NCI-H1417 treated with DMSO at 0.1 percent for 48 hours (cell line): ENCODE data around the gene DPEP3.

Experiments
- DNase-seq: peaks from one replicate; lab custom pipeline; 2025; lab: John Stamatoyannopoulos, UW

DPEP3 gene

GRCh38 chr16:67967183-67967957 lies 12.9 kb downstream of the DPEP3 start:
- no peak for DNase-seq

- no peak for DNase-seq
Measured at GRCh38 chr16:67966549-67967182, 13.6 kb downstream of the DPEP3 start.

GRCh38 chr16:67965668-67966548 lies 14.4 kb downstream of the DPEP3 start:
- DNase-seq, result no peak

GRCh38 chr16:67964477-67965131 lies 15.7 kb downstream of the DPEP3 start:
- no peak for DNase-seq

- DNase-seq, result no peak
Measured at GRCh38 chr16:67963662-67964321, 16.5 kb downstream of the DPEP3 start.

GRCh38 chr16:67963292-67963661 lies 17.0 kb downstream of the DPEP3 start:
- DNase-seq, result no peak

GRCh38 chr16:67962135-67962534 lies 18.2 kb downstream of the DPEP3 start:
- no peak for DNase-seq

GRCh38 chr16:67961551-67961957 lies 18.7 kb downstream of the DPEP3 start:
- DNase-seq, result peak; percentile 82

- DNase-seq, result no peak
Measured at GRCh38 chr16:67959536-67960329, 20.6 kb downstream of the DPEP3 start.

- no peak for DNase-seq
Measured at GRCh38 chr16:67957622-67958021, 22.7 kb downstream of the DPEP3 start.

GRCh38 chr16:67954421-67955196 lies 25.7 kb downstream of the DPEP3 start:
- no peak for DNase-seq

- DNase-seq, result no peak
Measured at GRCh38 chr16:67953641-67954375, 26.5 kb downstream of the DPEP3 start.

- no peak for DNase-seq
Measured at GRCh38 chr16:67951485-67951884, 28.8 kb downstream of the DPEP3 start.

GRCh38 chr16:67950335-67950843 lies 29.9 kb downstream of the DPEP3 start:
- no peak for DNase-seq

- no peak for DNase-seq
Measured at GRCh38 chr16:67949645-67950044, 30.7 kb downstream of the DPEP3 start.

GRCh38 chr16:67948015-67948414 lies 32.3 kb downstream of the DPEP3 start:
- DNase-seq, result no peak

GRCh38 chr16:67946966-67947558 lies 33.2 kb downstream of the DPEP3 start:
- DNase-seq, result no peak

- no peak for DNase-seq
Measured at GRCh38 chr16:67946128-67946569, 34.1 kb downstream of the DPEP3 start.
